Loucy (cell line): ENCODE measurements around the gene ALDH1A3.

Source experiments
- H2AFZ ChIP-seq: fragments of 200-600 bp; sonication (generic); 2 replicates; pipeline ENCODE4 v1.6.0; 2016; ENCODE audit warnings: antibody characterized with exemption, mild to moderate bottlenecking, low read length, moderate library complexity
- H3F3A ChIP-seq: fragments of 200-600 bp; 2 replicates; pipeline ENCODE4 v1.6.0; 2016; ENCODE audit warnings: antibody characterized with exemption, low read depth, mild to moderate bottlenecking
- H3K27me3 ChIP-seq: fragments of 200-600 bp; sonication (generic); 2 replicates; pipeline ENCODE4 v1.6.1; 2014; ENCODE audit warnings: low read length, mild to moderate bottlenecking; ENCODE audit not compliant: insufficient read depth, poor library complexity, severe bottlenecking
- H3K36me3 ChIP-seq: fragments of 200-600 bp; sonication (generic); 2 replicates; pipeline ENCODE4 v1.6.1; 2016; ENCODE audit warnings: low read length; ENCODE audit not compliant: insufficient read depth
- H3K4me1 ChIP-seq: fragments of 200-600 bp; sonication (generic); 2 replicates; pipeline ENCODE4 v1.5.1; 2014; ENCODE audit warnings: low read length, mild to moderate bottlenecking; ENCODE audit not compliant: insufficient read depth, poor library complexity, severe bottlenecking
- H3K4me2 ChIP-seq: fragments of 200-600 bp; sonication (generic); 2 replicates; pipeline ENCODE4 v1.6.0; 2014; ENCODE audit warnings: antibody characterized with exemption, low read length, low read depth, mild to moderate bottlenecking; ENCODE audit not compliant: poor library complexity, severe bottlenecking
- H3K4me3 ChIP-seq: fragments of 200-600 bp; sonication (generic); 2 replicates; pipeline ENCODE4 v1.5.1; 2014; ENCODE audit warnings: low read length, mild to moderate bottlenecking, mixed read lengths; ENCODE audit not compliant: poor library complexity, severe bottlenecking
- H3K79me2 ChIP-seq: fragments of 200-600 bp; sonication (generic); 2 replicates; pipeline ENCODE4 v1.6.1; 2014; ENCODE audit warnings: low read length; ENCODE audit not compliant: insufficient read depth
- H3K9ac ChIP-seq: fragments of 200-600 bp; sonication (generic); 2 replicates; pipeline ENCODE4 v1.6.0; 2014; ENCODE audit warnings: mild to moderate bottlenecking, low read depth, low read length, moderate library complexity; ENCODE audit not compliant: poor library complexity, severe bottlenecking
- H3K9me2 ChIP-seq: fragments of 200-600 bp; sonication (generic); replicated peaks from 2 replicates; pipeline ENCODE4 v1.6.1; 2016; ENCODE audit warnings: low read depth, low read length, mixed read lengths
- H3K9me3 ChIP-seq: fragments of 200-600 bp; sonication (generic); 2 replicates; pipeline ENCODE4 v1.6.1; 2014; ENCODE audit warnings: mild to moderate bottlenecking, antibody characterized with exemption, low read length, low read depth; ENCODE audit not compliant: insufficient read depth
- H4K20me1 ChIP-seq: fragments of 200-600 bp; sonication (generic); 2 replicates; pipeline ENCODE4 v1.6.0; 2014; ENCODE audit warnings: antibody characterized with exemption, low read length, mild to moderate bottlenecking; ENCODE audit not compliant: insufficient read depth, poor library complexity, severe bottlenecking
- CTCF ChIP-seq: fragments of 200-600 bp; sonication (generic); conservative IDR thresholded peaks from 2 replicates; pipeline ENCODE4 v1.5.1; 2014; ENCODE audit warnings: mild to moderate bottlenecking, antibody characterized with exemption, low read length
- EZH2phosphoT487 ChIP-seq: fragments of 200-600 bp; IDR thresholded peaks from 2 replicates; pipeline ENCODE4 v1.6.1; 2018; ENCODE audit warnings: antibody characterized with exemption, mild to moderate bottlenecking, moderate library complexity, borderline replicate concordance

ALDH1A3 gene

GRCh38 chr15:100875976-100876375 is 3.7 kb upstream of the ALDH1A3 start:
- no peaks in the 10 kb centered on the region for H4K20me1 ChIP-seq
- H3K4me2 ChIP-seq, result no peak overlapping the region
- TF ChIP-seq EZH2phosphoT487 (no peak), CTCF (no peak)
- no peaks in the 10 kb centered on the region for H3K9me3 ChIP-seq
- H3K27me3 ChIP-seq, result no peaks in the 10 kb centered on the region
- no peaks in the 10 kb centered on the region for H3K9me2 ChIP-seq
- H2AFZ ChIP-seq, result no peak overlapping the region
- H3K36me3 ChIP-seq, result no peaks in the 10 kb centered on the region
- no peaks in the 10 kb centered on the region for H3K79me2 ChIP-seq
- H3F3A ChIP-seq, result no peaks in the 10 kb centered on the region
- H3K9ac ChIP-seq, result no peak overlapping the region
- no peaks in the 10 kb centered on the region for H3K4me1 ChIP-seq
- H3K4me3 ChIP-seq, result no peak overlapping the region

GRCh38 chr15:100877551-100877950 is 2.1 kb upstream of the ALDH1A3 start:
- no peak overlapping the region for H2AFZ ChIP-seq
- H3F3A ChIP-seq, result no peaks in the 10 kb centered on the region
- no peaks in the 10 kb centered on the region for H3K9me3 ChIP-seq
- no peak overlapping the region for H3K4me3 ChIP-seq
- no peaks in the 10 kb centered on the region for H3K27me3 ChIP-seq
- no peaks in the 10 kb centered on the region for H3K9me2 ChIP-seq
- H3K9ac ChIP-seq, result no peak overlapping the region
- no peak for TF ChIP-seq CTCF
- TF ChIP-seq EZH2phosphoT487, result no peak
- H3K4me1 ChIP-seq, result no peaks in the 10 kb centered on the region
- H4K20me1 ChIP-seq, result no peaks in the 10 kb centered on the region
- no peaks in the 10 kb centered on the region for H3K36me3 ChIP-seq
- H3K4me2 ChIP-seq, result no peak overlapping the region
- H3K79me2 ChIP-seq, result no peaks in the 10 kb centered on the region

DNA sequence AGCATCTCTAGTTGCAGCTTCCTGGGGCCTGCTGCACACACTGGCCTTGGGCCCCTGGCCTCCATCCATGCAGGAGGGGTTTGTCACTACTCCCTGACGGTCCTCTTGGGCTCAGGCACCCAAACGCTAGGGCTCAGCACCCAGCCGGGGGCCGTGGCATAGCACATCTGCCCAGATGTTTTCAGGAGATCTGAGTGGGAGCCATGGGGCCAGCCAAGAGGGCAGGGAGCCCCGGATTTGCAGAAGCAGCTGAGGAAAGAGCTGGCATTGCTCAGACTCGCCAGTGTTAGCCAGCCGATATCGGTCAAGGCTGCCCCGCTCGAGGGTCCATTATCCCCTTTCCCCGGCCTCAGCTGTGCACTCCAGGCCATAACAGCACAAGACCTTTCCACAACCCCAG is 1.5 kb upstream of the ALDH1A3 start:
- no peaks in the 10 kb centered on the region for H3F3A ChIP-seq
- H3K9ac ChIP-seq, result no peak overlapping the region
- no peaks in the 10 kb centered on the region for H4K20me1 ChIP-seq
- no peaks in the 10 kb centered on the region for H3K4me1 ChIP-seq
- no peaks in the 10 kb centered on the region for H3K9me3 ChIP-seq
- no peak overlapping the region for H3K4me3 ChIP-seq
- no peaks in the 10 kb centered on the region for H3K36me3 ChIP-seq
- no peak overlapping the region for H3K4me2 ChIP-seq
- H3K9me2 ChIP-seq, result no peaks in the 10 kb centered on the region
- no peaks in the 10 kb centered on the region for H3K79me2 ChIP-seq
- no peak for TF ChIP-seq EZH2phosphoT487
- no peak for TF ChIP-seq CTCF
- no peaks in the 10 kb centered on the region for H3K27me3 ChIP-seq
- H2AFZ ChIP-seq, result no peak overlapping the region
